HEK293T (cell line): ENCODE results near the gene KLF5.

Experiments
- FOXK2 ChIP-seq: fragments of 450-650 bp; IDR thresholded peaks from 2 replicates; pipeline ENCODE4 v1.6.1; 2016; ENCODE audit warnings: mild to moderate bottlenecking
- FOXM1 ChIP-seq: fragments of 450-650 bp; IDR thresholded peaks from 2 replicates; pipeline ENCODE4 v1.6.1; 2017; ENCODE audit warnings: mild to moderate bottlenecking, borderline replicate concordance
- LEF1 ChIP-seq: fragments of 450-650 bp; IDR thresholded peaks from 2 replicates; pipeline ENCODE4 v1.6.1; 2017; ENCODE audit warnings: mild to moderate bottlenecking, borderline replicate concordance
- SP1 ChIP-seq: fragments of 450-650 bp; IDR thresholded peaks from 2 replicates; pipeline ENCODE4 v1.6.1; 2017
- SUZ12 ChIP-seq: fragments of 450-650 bp; IDR thresholded peaks from 2 replicates; pipeline ENCODE4 v1.6.1; 2016; ENCODE audit warnings: mild to moderate bottlenecking

- peak; percentile 49; the same call in 1 of the 2 replicates for TF ChIP-seq FOXK2
- peak; percentile 52; the same call in 1 of the 2 replicates for TF ChIP-seq SP1
- no peak for TF ChIP-seq FOXM1
- no peak for TF ChIP-seq LEF1
- no peak for TF ChIP-seq SUZ12
Observed at GRCh38 chr13:73058736-73059459, at the start of gene KLF5.
